GM23338 (cell line): ENCODE measurements around the gene VCL. TPM values are rescaled to one million over a fixed set of nuclear protein-coding genes. Genes with fewer than 3 reads are reported as not detected.

Experiments
- CREB1 ChIP-seq: fragments of 250-450 bp; sonication (Bioruptor Pico); IDR thresholded peaks from 2 replicates; pipeline ENCODE4 v1.5.0; 2020; ENCODE audit warnings: low read depth, mild to moderate bottlenecking, moderate library complexity
- EZH2 ChIP-seq: fragments of 200-600 bp; sonication (generic); IDR thresholded peaks from one replicate; pipeline ENCODE4 v1.8.0; 2017; ENCODE audit warnings: antibody characterized with exemption, mild to moderate bottlenecking, low read depth; ENCODE audit not compliant: unreplicated experiment
- EZH2phosphoT487 ChIP-seq: fragments of 200-600 bp; sonication (generic); IDR thresholded peaks from one replicate; pipeline ENCODE4 v1.8.1; 2018; ENCODE audit warnings: antibody characterized with exemption; ENCODE audit not compliant: unreplicated experiment
- POLR2AphosphoS5 ChIP-seq: IDR thresholded peaks from 2 replicates; pipeline ENCODE4 v1.6.1; 2016; ENCODE audit warnings: antibody characterized with exemption, low read depth
- REST ChIP-seq: IDR thresholded peaks from one replicate; pipeline ENCODE4 v1.6.1; 2018; ENCODE audit warnings: antibody characterized with exemption; ENCODE audit not compliant: unreplicated experiment
- ZNF114 ChIP-seq: fragments of 250-450 bp; sonication (Bioruptor Pico); IDR thresholded peaks from 2 replicates; pipeline ENCODE4 v1.5.0; 2020; ENCODE audit warnings: mild to moderate bottlenecking, moderate library complexity
- ZNF331 ChIP-seq: fragments of 250-450 bp; sonication (Bioruptor Pico); IDR thresholded peaks from 2 replicates; pipeline ENCODE4 v1.5.0; 2020; ENCODE audit warnings: low read depth, mild to moderate bottlenecking, moderate library complexity
- ZNF462 ChIP-seq: fragments of 250-450 bp; sonication (Bioruptor Pico); IDR thresholded peaks from 2 replicates; pipeline ENCODE4 v1.5.0; 2020; ENCODE audit warnings: mild to moderate bottlenecking, moderate library complexity
- polyA plus RNA-seq: library from polyadenylated mRNA; unstranded; fragments of >200 nt; fragmentation: Nextera tagmentation; extraction: Ambion mirVana; gene quantifications from 2 replicates; pipeline ENCODE4 v1.2.1, GENCODE V29; 2016
- total RNA-seq: library from RNA; depleted of rRNA; stranded (reverse); fragments of >200 nt; shearing (Covaris generic); gene quantifications from 2 replicates; pipeline ENCODE4 v1.2.3, GENCODE V29; 2014

The VCL gene
- total and polyA plus RNA-seq, 2 experiments from 2014 or later, result 60.7 to 254 TPM

- no peak for TF ChIP-seq ZNF462
- TF ChIP-seq ZNF114 (CRISPR knock-in tag), result no peak
- no peak for TF ChIP-seq EZH2phosphoT487
- TF ChIP-seq ZNF331, result no peak
- no peak for TF ChIP-seq POLR2AphosphoS5
- TF ChIP-seq EZH2, result no peak
- no peak for TF ChIP-seq CREB1 (CRISPR knock-in tag)
- TF ChIP-seq REST, result no peak
Measured at GRCh38 chr10:74088722-74089121, 90.8 kb downstream of the VCL start (continued).
